AG09309 (cell line): ENCODE measurements around the gene JPH3.

Source experiments
- DNase-seq: peaks from one replicate; pipeline ENCODE4 v3.0.0-alpha.2; 2010; ENCODE audit warnings: low read depth
- H3K4me3 ChIP-seq: 2 replicates; pipeline ENCODE4 v1.5.1; 2011; ENCODE audit warnings: mild to moderate bottlenecking, low read depth, low read length, moderate library complexity; ENCODE audit not compliant: control insufficient read depth
- CTCF ChIP-seq: IDR thresholded peaks from 2 replicates; pipeline ENCODE4 v1.5.1; 2011; ENCODE audit warnings: mild to moderate bottlenecking, low read depth, low read length, inconsistent platforms; ENCODE audit not compliant: insufficient read depth, control insufficient read depth; ENCODE audit errors: missing control alignments

JPH3 gene

GRCh38 chr16:87681981-87682570 is 79.8 kb downstream of the JPH3 start:
- peak; percentile 36 for TF ChIP-seq CTCF
- peak; percentile 31 for DNase-seq
- H3K4me3 ChIP-seq, result no peak overlapping the region

- H3K4me3 ChIP-seq, result no peak overlapping the region
- no peak for DNase-seq
- TF ChIP-seq CTCF, result no peak
Observed at GRCh38 chr16:87682852-87683399, 80.6 kb downstream of the JPH3 start.

- H3K4me3 ChIP-seq, result no peak overlapping the region
- DNase-seq, result no peak
- no peak for TF ChIP-seq CTCF
Observed at GRCh38 chr16:87684106-87684677, 81.9 kb downstream of the JPH3 start.

GRCh38 chr16:87684711-87685404 is 82.5 kb downstream of the JPH3 start:
- TF ChIP-seq CTCF, result no peak
- DNase-seq, result no peak

GRCh38 chr16:87685405-87685755 is 83.1 kb downstream of the JPH3 start:
- no peak for DNase-seq
- no peak overlapping the region for H3K4me3 ChIP-seq
- TF ChIP-seq CTCF, result no peak

More at GRCh38 chr16:87684711-87685404, 82.5 kb downstream of the JPH3 start:
- no peak overlapping the region for H3K4me3 ChIP-seq

- DNase-seq, result no peak
- TF ChIP-seq CTCF, result no peak
- H3K4me3 ChIP-seq, result no peak overlapping the region
Observed at GRCh38 chr16:87685766-87686165, 83.5 kb downstream of the JPH3 start.
